ENCODE data around the gene TIMMDC1. TPM values are rescaled to one million over a fixed set of nuclear protein-coding genes. Genes with fewer than 3 reads are reported as not detected.

Gene TIMMDC1
- total and polyA plus RNA-seq, 9 of the 15 experiments (the other 6 are each of a cell fraction or from before 2014, with no cell fraction given), result 62.1 to 226 (median 86.6) TPM

- peak; percentile 20 to 52; a peak in 2 of 4 replicates for TF ChIP-seq FOXK2 (conservative IDR thresholded peaks at IDR 0.05 in 1 of 2, IDR thresholded peaks at IDR 0.05 in 1 of 2; ENCODE audit: low read depth in 2 of 2)
- TF ChIP-seq MTA3 (IDR thresholded peaks at IDR 0.05; ENCODE audit: borderline replicate concordance), result peak; percentile 39; the same call in 1 of the 2 replicates
- no peak for TF ChIP-seq ZNF512 (tag; IDR thresholded peaks at IDR 0.05)
- TF ChIP-seq TCF3 (CRISPR knock-in tag; IDR thresholded peaks at IDR 0.05), result peak; percentile 4; the same call in 1 of the 2 replicates
- no peak for TF ChIP-seq ZNF707 (CRISPR knock-in tag; conservative IDR thresholded peaks at IDR 0.05)
- TF ChIP-seq NONO (IDR thresholded peaks at IDR 0.05; ENCODE audit: low read depth in 2 of 2, low read length in 1 of 2), result no peak
- no peak for TF ChIP-seq HIVEP1 (CRISPR knock-in tag; IDR thresholded peaks at IDR 0.05)
- peak; percentile 69 for TF ChIP-seq TAF9B (IDR thresholded peaks at IDR 0.05; ENCODE audit: partially characterized antibody)
- TF ChIP-seq ZNF75A (CRISPR knock-in tag; IDR thresholded peaks at IDR 0.05), result no peak
- TF ChIP-seq ETV6 (IDR thresholded peaks at IDR 0.05; ENCODE audit: borderline replicate concordance in 1 of 2, low read depth in 2 of 2, low read length in 1 of 2), result no peak
- TF ChIP-seq ETV6 (CRISPR knock-in tag; IDR thresholded peaks at IDR 0.05; ENCODE audit: borderline replicate concordance), result no peak
- TF ChIP-seq RBBP5 (IDR thresholded peaks at IDR 0.05; ENCODE audit: borderline replicate concordance, insufficient read depth, low read length, poor library complexity, severe bottlenecking), result peak; percentile 63
- TF ChIP-seq, protein P1, sequence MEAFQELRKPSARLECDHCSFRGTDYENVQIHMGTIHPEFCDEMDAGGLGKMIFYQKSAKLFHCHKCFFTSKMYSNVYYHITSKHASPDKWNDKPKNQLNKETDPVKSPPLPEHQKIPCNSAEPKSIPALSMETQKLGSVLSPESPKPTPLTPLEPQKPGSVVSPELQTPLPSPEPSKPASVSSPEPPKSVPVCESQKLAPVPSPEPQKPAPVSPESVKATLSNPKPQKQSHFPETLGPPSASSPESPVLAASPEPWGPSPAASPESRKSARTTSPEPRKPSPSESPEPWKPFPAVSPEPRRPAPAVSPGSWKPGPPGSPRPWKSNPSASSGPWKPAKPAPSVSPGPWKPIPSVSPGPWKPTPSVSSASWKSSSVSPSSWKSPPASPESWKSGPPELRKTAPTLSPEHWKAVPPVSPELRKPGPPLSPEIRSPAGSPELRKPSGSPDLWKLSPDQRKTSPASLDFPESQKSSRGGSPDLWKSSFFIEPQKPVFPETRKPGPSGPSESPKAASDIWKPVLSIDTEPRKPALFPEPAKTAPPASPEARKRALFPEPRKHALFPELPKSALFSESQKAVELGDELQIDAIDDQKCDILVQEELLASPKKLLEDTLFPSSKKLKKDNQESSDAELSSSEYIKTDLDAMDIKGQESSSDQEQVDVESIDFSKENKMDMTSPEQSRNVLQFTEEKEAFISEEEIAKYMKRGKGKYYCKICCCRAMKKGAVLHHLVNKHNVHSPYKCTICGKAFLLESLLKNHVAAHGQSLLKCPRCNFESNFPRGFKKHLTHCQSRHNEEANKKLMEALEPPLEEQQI (IDR thresholded peaks at IDR 0.05), result no peak
- TF ChIP-seq, protein P2, sequence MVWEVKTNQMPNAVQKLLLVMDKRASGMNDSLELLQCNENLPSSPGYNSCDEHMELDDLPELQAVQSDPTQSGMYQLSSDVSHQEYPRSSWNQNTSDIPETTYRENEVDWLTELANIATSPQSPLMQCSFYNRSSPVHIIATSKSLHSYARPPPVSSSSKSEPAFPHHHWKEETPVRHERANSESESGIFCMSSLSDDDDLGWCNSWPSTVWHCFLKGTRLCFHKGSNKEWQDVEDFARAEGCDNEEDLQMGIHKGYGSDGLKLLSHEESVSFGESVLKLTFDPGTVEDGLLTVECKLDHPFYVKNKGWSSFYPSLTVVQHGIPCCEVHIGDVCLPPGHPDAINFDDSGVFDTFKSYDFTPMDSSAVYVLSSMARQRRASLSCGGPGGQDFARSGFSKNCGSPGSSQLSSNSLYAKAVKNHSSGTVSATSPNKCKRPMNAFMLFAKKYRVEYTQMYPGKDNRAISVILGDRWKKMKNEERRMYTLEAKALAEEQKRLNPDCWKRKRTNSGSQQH (CRISPR knock-in tag; IDR thresholded peaks at IDR 0.05), result no peak
- TF ChIP-seq NR2F6 (CRISPR knock-in tag; IDR thresholded peaks at IDR 0.05), result no peak
- TF ChIP-seq HNRNPL (IDR thresholded peaks at IDR 0.05; ENCODE audit: low read depth, low read length), result no peak
- TF ChIP-seq KLF1 (tag; IDR thresholded peaks at IDR 0.05), result no peak
- TF ChIP-seq CBX1 (IDR thresholded peaks at IDR 0.05; ENCODE audit: low read depth), result no peak
- TF ChIP-seq ZNF121 (CRISPR knock-in tag; conservative IDR thresholded peaks at IDR 0.05), result no peak
- peak; percentile 89 for TF ChIP-seq TBP (optimal IDR thresholded peaks at IDR 0.05; ENCODE audit: low read depth, low read length)
- TF ChIP-seq COPS2 (conservative IDR thresholded peaks at IDR 0.05), result no peak
- TF ChIP-seq ZNF586 (CRISPR knock-in tag; conservative IDR thresholded peaks at IDR 0.05), result no peak
- TF ChIP-seq ZNF134 (CRISPR knock-in tag; conservative IDR thresholded peaks at IDR 0.05), result no peak
- TF ChIP-seq HDAC3 (IDR thresholded peaks at IDR 0.05; ENCODE audit: borderline replicate concordance, partially characterized antibody), result no peak
Measured at GRCh38 chr3:119498186-119499011, at the start of gene TIMMDC1 (continued).
